GM12891 (cell line): ENCODE results near the gene NF1.
"Not testable (repeated sequence)": the region's sequence is repeated elsewhere in the genome, so short reads cannot be mapped to it uniquely, and the experiment has no call there.

Source experiments
- DNase-seq: peaks from one replicate; pipeline ENCODE4 v3.0.0; 2011; ENCODE audit warnings: low spot score; ENCODE audit not compliant: insufficient read length
- FAIRE-seq: peaks from 2 replicates; lab custom pipeline; 2011; peaks lifted over from hg19 to GRCh38; lab: Jason Lieb, UNC
- PAX5 ChIP-seq: IDR thresholded peaks from 2 replicates; pipeline ENCODE4 v1.6.1; 2011; ENCODE audit warnings: low read length, moderate library complexity, mild to moderate bottlenecking; ENCODE audit not compliant: insufficient read depth, severe bottlenecking
- POLR2A ChIP-seq: IDR thresholded peaks from 2 replicates; pipeline ENCODE4 v1.6.1; 2011; ENCODE audit warnings: low read depth, low read length, control low read depth
- POLR2AphosphoS5 ChIP-seq: IDR thresholded peaks from 2 replicates; pipeline ENCODE4 v1.6.1; 2011; ENCODE audit warnings: low read depth, low read length, control low read depth
- POU2F2 ChIP-seq: IDR thresholded peaks from 2 replicates; pipeline ENCODE4 v1.6.1; 2011; ENCODE audit warnings: low read depth, mild to moderate bottlenecking, control low read depth, low read length, moderate library complexity
- SPI1 ChIP-seq: IDR thresholded peaks from 2 replicates; pipeline ENCODE4 v1.6.1; 2011; ENCODE audit warnings: low read depth, low read length, control low read depth
- TAF1 ChIP-seq: IDR thresholded peaks from 2 replicates; pipeline ENCODE4 v1.6.1; 2011; ENCODE audit warnings: low read depth, low read length, control low read depth

Gene NF1

DNA sequence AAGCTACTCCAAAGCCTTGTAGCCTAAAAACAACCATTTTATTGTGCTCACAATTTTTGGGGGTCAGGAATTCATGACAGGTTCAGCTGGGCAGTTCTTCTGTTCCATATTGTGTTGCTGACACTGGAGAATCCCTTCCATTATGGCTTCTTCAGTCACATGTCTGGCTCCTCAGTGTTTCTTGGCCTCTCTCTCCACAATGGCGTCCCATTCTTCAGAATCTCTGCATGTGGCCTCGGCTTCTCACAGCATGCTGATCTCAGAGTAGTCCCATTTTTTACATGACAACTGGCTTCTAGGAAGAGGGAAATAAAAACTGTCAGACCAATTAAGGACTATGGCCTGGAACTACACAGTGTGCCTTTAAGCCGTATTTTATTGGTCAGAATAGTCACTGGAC, 49.7 kb downstream of the NF1 start:
- FAIRE-seq: no peak
- DNase-seq: no peak

DNA sequence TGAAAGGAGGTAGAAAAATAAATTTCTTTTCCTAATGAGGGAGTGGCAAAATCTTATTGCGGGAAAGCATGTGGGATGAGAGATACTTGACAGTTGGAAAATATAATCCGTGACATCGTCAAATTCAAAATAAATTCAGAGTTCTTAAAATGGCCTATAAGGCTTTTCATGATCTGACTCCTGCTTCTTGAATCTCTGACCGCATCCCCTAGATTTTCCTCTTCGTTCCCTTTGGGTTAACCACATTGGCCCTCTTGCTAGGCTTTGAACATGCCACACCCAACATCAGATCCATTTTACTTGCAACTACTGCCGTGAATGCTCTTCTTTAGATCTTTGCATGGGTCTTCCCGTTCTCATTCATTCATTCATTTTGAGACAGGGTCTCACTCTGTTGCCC, 50.1 kb downstream of the NF1 start:
- FAIRE-seq: no peak
- no peak for TF ChIP-seq TAF1
- TF ChIP-seq SPI1: no peak
- no peak for TF ChIP-seq PAX5
- no peak for TF ChIP-seq POU2F2
- no peak for TF ChIP-seq POLR2AphosphoS5
- TF ChIP-seq POLR2A: no peak
- no peak for DNase-seq

More for the DNA sequence above, 49.7 kb downstream of the NF1 start:
- TF ChIP-seq POU2F2: no peak
- TF ChIP-seq POLR2AphosphoS5: no peak
- no peak for TF ChIP-seq TAF1
- no peak for TF ChIP-seq SPI1
- no peak for TF ChIP-seq PAX5
- no peak for TF ChIP-seq POLR2A

DNA sequence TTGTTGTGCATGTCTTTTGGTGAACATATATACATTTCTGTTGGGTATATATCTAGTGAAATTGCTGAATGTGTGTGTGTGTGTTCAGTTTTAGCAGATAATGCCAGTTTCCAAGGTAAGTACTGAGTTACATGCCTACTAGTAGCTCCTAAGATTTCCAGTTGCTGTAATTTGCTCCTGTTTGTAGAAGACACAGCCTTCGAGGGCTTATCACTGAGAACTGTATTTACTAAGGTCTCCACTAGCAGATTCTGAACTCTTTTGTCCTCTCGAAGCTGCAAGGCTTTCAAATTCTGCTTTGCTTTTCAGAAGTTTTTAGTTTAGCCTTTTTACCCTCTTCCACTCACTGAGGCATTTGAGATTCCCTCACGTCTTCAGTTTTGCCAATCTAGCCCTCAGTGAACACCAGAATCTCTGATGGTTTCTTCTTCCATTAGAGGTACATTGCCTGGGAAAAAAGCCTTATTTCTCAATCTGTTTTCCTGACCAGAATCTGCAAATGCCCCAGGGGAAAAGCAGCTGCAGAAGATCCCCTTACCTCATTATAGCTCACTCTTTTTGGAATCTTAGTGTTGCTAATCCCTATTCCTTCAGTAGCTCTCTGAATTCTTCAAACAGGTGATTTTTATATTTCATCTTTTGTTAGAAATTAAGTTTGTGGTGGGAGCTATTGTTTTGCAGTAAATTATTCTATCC, 52.9 kb downstream of the NF1 start:
- FAIRE-seq (no peak), DNase-seq (no peak)
- TF ChIP-seq POU2F2: no peak
- TF ChIP-seq SPI1: no peak
- no peak for TF ChIP-seq PAX5
- no peak for TF ChIP-seq POLR2A

DNA sequence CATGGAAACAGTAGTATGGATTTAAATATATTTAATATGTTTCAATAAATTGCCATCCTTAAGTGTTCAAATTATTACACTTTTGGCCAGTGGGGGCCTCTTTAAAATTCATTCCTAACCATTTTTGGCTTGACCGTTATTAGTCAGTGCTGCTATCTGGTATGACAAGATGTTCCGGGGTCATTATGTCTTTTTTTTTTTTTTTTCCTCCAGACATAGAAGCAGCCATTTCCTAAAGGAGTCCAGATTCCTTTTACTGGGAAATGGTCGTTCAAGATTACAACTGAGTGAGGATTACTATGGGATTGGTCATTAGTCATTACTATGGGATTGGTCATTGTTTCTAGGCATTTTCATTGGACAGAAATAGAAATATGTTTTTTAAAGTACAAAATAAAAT, 53.4 kb downstream of the NF1 start:
- DNase-seq: no peak
- TF ChIP-seq SPI1 (no peak), PAX5 (no peak), TAF1 (no peak), POLR2AphosphoS5 (no peak)
- FAIRE-seq: no peak

DNA sequence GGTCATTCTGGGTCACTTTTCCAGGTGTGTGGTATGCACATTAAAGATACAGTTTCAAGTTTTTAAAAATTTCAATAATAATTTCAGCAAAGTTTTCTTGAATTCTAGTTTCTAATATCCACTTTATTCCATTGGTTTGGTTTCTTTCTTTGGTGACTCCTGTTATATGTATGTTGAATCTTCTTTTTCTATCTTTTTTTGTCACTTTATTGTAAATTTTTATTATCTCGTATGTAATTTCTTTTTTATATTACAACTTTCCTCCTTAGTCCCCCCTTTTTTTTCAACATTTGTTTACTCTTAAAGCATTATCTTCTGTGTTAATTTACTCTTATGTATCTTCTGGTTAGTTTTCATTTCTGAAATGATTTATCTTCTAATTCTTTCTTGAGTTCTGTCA, 57.5 kb downstream of the NF1 start:
- FAIRE-seq: no peak
- DNase-seq: no peak
- TF ChIP-seq PAX5: no peak

DNA sequence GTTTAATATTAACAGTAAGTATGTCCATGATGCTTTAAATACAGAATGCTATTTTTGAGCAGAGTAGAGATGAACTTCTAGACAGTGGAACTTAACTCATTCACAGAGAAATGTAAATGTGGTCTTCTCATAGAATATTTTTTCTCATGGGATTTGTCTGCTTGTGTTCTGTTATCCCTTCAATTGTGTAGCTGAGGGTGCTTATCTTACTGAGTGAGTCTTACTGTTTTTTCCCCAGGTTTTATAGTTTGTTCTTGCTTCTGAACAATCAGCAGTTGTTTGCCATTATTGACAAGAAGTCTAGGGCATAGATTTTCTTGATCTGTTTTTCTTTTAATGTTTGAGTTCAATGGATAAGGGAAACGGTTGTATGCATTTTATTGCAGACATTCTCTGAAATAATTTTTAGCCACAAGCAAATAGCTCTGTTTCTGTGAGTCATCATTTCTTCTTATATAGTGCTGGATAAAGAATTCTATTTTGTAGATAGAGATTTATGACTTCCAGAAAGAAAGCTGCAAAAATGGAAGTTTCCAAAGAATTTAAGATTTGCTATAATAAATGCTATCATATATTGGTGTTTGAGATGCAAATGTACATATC, 60.5 kb downstream of the NF1 start:
- TF ChIP-seq POU2F2 (no peak), PAX5 (no peak), TAF1 (no peak), POLR2AphosphoS5 (no peak), POLR2A (no peak), SPI1 (no peak)
- peak; percentile 52 for FAIRE-seq
- no peak for DNase-seq

DNA sequence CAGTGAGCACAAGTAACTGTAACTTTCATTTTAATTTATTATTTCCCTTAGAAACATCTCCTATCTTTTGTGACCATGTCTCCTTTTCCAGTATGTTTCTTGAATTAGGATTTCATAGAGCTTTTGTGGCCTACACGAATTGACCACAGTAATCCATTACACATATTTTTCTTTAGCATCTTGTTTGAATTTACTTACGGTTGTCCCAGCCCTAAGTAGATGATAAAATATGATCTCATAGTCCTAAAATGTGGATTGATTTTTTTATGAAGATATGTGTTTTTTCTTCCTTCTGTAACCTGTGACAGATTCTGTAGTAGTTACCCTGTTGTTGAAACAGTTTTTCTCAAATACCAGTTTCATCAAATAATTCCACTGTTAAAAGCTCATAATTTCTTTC, 61.5 kb downstream of the NF1 start:
- DNase-seq: no peak
- no peak for TF ChIP-seq POU2F2
- no peak for FAIRE-seq

DNA sequence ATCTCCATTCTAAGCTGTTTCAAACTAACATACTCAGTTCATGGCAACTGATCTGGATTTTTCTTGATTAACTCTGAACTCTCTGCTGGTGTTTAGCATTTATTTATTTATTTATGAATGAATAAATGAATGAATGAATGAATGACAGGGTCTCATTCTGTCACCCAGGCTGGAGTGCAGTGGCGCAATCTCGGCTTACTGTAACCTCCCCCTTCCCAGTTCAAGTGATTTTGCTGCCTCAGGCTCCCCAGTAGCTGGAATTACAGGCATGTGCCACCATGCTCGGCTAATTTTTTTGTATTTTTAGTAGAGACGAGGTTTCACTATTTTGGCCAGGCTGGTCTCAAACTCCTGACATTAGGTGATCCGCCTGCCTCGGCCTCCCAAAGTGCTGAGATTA, 62.1 kb downstream of the NF1 start:
- DNase-seq, FAIRE-seq: not testable (repeated sequence)

DNA sequence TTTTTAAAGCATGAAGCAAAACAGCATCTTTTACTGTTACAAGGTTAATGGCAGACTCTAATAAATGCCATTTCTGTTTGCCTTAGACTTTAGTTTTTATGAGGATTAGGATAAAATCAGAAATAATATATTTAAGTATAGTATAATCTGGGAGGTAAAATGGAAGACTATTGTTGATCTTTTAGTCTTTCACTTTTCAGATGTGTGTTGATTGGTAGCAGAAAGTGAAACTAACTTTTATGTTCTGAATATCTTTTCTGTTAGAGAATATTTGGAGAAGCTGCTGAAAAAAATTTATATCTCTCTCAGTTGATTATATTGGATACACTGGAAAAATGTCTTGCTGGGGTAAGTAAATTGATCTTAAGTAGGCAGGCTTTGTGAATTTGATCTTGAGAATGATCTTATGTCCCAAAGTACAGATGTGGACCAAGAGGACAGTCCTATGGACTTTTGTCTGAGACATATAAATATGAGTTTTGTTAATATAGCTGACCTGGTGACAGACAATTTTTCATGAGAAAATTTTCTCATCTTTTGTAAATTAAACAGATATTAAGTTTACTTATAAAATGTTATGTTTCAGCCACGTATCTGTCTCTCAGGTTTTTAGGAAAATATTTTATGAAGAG, 64.1 kb downstream of the NF1 start:
- TF ChIP-seq PAX5 (no peak), POLR2A (no peak), POLR2AphosphoS5 (no peak), SPI1 (no peak), POU2F2 (no peak), TAF1 (no peak)
- no peak for FAIRE-seq
- no peak for DNase-seq

DNA sequence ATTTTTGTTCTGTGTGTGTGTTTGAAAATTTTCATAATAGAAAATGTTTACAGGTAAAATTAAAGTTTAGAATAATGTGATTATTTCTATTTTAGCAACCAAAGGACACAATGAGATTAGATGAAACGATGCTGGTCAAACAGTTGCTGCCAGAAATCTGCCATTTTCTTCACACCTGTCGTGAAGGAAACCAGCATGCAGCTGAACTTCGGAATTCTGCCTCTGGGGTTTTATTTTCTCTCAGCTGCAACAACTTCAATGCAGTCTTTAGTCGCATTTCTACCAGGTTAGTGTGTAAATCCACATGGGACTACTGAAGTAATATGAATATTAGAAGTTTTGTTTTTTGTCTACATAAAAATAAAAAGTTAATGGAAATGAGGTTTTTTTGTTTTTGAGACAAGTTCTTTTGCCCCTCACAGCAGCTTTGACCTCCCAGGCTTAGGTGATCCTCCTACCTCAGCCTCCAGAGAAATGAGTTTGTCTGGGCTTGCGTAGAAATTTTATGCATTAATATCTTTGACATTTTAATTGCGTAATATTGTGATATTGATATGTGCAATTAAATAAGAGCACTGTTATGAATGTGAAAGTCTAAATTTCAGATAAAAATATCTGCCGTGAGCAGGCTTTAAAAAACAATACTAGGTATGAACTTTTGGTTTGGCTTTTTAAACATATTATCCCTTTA, 68.5 kb downstream of the NF1 start:
- no peak for TF ChIP-seq TAF1
- no peak for TF ChIP-seq POLR2AphosphoS5
- no peak for TF ChIP-seq POU2F2
- no peak for TF ChIP-seq SPI1
- no peak for TF ChIP-seq PAX5
- TF ChIP-seq POLR2A: no peak
- no peak for DNase-seq
- FAIRE-seq: no peak
